Measurements from ENCODE around the gene TRIO. TPM values are rescaled to one million over a fixed set of nuclear protein-coding genes. Genes with fewer than 3 reads are reported as not detected.

TRIO gene
- total RNA-seq, 1 experiment from 2014 or later = 42.1 TPM

DNA sequence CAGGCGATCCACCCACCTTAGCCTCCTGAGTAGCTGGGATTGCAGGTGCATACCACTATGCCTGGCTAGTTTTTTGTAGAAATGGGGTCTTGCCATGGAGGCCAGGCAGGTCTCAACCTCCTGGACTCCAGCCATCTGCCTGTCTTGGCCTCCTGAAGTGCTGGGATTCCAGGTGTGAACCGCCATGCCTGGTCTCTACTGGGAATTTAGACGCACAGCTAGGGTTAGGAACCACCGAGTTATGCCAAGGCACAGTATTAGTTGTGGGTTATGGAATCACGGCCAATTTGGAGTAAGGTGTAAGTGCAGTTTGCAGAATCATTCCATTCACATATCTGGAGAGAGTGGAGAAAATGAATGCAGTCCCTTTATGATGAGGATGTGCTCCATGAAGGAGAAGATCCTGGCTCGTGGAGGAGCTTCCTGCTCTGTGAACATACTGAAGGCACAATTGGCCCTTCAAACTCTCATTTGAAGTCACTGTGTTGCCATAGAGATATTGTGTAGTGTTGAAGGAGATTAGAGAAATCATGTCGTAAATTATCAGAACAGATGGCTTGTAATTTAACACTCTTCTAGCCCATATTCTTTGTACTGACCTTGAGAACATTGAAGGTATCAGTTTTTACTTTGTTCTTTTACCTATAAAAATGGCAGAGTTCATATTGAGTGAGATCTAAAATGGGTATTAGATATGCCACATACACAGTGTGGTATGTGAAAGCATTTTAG is 18.8 kb downstream of the TRIO start:
- DNase-seq (ENCODE audit: low spot score) = no peak
- in situ Hi-C loops (cut with HindIII; ENCODE audit: low sequenced_read_pairs) = no loop called here

DNA sequence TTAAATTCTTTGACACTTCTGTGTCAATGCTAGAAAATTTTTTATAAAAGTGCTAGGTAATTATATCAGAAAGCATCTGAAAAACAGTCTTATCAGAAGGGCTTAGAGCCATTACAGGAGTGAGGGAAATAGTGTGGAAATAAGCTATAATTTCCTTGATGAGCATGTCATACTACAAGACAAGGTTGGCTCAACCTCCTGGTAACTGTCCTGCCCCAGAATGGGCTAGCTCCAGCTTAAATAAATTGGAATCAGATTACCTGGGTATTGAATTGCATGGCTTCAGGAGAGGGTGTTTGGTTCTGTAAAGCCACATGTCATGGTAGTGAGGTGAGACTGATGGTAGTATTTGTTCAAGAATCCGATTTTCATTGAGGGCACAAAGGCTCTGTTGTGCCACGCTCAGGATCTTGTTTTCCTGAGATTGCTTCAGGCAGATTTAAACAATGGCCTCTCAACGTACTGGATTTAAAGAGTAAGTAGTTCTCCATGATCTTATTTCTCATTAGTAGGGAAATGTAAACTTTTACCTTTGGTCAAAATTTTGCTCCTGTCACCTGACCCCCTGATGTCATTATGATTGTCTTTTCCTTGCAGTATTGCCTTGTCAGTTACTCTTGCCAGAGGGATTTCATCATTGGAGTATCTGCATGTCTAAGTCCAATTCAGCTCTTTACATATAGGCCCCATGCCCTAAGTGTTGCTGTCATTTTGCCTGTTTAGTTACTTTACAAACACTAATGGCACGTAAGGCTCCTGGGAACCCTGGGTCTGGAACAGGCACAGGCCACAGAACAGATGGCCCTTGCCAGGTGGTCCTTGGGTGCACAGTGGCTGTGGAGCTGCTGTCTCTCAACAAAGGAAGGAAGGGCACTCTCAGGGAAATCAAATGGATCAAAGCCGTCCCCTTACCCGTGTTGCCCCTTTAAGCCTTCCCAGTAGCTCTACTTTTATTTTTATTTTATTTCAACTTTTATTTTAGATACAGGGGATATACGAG is 21.3 kb downstream of the TRIO start:
- in situ Hi-C loops (cut with HindIII; ENCODE audit: low sequenced_read_pairs) = no loop called here
- DNase-seq (ENCODE audit: low spot score) = no peak

DNA sequence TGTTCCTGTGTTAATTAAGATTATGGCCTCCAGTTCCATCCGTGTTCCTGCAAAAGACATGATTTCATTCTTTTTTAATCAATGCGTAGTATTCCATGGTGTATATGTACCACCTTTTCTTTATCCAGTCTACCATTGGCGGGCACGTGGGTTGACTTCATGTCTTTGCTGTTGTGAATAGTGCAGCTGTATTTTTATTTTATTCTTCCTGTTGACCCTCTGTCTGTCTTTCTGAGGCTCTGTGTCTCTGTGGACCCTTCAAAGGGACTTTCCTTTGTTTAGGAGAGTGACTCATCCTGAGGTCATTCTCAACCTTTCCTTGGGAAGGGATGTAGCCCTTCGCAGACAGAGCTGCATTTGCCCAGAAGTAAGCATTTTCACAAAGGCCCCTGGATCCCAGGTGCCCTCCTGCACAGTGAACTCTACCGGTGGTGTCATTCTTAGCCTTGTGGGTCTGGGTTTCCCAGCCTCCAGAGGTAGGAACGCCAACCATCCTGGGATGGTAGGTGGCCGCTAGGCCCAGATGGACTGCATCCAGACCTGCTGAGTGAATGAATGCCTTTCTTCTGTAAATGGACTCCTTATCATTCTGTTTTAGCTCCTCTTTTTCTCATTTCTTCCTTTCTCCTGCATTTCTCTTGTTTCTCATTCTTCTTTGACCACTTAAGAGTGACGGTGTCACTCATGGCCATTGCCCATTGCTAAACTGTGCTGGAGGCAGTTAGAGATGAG is 22.4 kb downstream of the TRIO start:
- in situ Hi-C loops (cut with HindIII; ENCODE audit: low sequenced_read_pairs) = no loop called here

DNA sequence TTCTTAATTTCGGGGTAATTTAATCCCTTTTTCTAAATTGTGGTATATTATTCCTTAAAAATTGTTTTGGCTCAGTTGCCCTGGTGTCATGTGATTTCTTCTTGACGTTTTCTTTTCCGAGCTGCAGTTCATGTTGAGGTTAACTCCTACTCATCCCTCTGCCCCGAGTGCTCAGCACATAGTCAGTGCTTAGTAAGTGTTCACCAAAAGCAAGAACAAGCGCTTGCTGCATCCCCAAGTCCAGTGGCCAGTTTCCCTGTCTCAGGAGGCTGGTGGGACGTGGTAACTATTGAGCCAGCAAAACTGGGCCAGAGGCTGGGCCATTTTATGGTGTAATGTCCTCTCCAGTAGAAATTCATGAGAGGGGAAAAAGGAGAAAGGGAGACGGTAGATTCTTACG is 23.3 kb downstream of the TRIO start:
- in situ Hi-C loops (cut with HindIII; ENCODE audit: low sequenced_read_pairs) = no loop called here
- no peak for DNase-seq (ENCODE audit: low spot score)

More for the DNA sequence above, 22.4 kb downstream of the TRIO start:
- no peak for DNase-seq (ENCODE audit: low spot score)

DNA sequence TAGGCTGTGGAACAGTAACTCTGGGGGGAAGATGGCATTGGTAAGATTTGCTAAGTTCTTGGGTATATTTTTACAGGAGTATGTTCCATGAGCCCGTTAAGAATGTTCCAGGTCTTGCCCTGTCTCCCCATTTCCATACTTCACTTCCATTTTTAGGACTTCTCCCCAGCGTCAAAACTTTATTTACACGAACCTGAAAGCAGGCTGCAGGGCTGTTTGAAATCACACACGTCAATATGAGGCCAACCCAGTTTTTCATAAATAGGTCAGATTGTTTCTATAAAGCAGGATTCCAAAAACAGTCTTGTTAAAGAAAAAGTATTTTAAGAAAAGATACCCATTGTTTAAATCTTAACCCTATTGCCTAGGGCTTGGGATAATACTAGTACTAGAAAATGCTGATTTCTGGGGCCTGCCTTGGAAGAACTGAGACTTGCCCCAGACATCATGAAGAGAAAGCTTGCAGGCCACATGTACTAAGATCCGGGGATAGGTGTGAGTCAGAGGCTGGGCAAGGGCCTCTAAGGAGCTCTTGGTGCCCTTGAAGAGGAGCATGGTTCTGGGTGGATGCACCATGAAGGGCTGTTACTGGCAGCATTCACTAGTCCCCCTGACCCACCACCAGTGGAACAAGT is 24.2 kb downstream of the TRIO start:
- DNase-seq (ENCODE audit: low spot score) = no peak
- in situ Hi-C loops (cut with HindIII; ENCODE audit: low sequenced_read_pairs) = no loop called here

DNA sequence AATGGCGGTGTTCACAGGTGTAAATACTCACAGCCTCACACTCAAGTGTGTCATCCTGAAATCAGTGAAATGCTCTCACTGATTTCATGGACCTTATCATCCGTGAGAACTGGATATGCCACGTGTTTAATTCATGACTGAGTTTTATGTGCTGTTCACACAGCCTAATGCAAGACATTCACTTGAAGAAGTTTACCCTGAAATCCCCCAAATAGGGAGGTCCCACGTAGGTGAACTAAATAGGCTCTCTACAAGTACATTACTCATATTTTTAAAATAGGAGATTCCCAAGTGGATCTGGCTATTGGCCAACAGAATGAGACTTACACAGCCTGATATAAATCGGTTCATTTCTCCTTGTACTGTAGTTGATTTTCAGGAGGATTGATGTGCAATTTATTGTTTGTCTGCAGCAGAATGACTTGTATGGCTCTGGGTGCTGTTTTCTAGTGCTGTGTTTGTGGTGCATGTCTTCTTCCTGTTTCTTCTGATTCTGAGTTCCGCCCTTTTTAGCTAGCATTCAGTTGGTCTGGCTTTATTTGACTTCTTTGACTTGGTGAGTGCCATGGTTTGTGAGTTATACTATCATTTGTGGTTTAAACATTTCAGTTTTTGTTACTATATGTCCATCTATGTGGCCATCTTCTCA is 25.1 kb downstream of the TRIO start:
- in situ Hi-C loops (cut with HindIII; ENCODE audit: low sequenced_read_pairs) = no loop called here
- no peak for DNase-seq (ENCODE audit: low spot score)

DNA sequence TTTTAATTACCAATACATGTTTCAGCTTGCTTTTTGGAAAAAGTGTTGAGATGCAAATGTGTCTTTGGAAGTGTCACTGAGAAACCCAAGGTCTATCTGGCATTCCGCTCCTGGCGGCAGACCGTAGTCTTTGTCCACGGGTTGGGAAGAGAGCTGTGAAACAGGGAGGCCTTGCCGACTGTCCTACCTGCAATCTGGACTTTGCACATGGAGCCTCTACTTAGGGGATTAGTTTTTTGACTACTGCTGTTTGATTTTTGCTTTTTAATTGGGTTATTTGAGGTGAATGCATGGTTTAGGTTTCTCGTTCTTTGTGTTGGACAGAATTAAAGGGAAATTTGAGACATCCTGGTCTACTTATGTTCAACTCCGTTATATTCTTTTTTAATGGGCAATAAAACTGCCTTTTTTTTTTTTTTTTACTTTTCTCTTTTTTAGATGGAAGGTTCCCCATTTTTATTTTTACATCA is 25.7 kb downstream of the TRIO start:
- in situ Hi-C loops (cut with HindIII; ENCODE audit: low sequenced_read_pairs) = no loop called here
- DNase-seq (ENCODE audit: low spot score) = no peak

DNA sequence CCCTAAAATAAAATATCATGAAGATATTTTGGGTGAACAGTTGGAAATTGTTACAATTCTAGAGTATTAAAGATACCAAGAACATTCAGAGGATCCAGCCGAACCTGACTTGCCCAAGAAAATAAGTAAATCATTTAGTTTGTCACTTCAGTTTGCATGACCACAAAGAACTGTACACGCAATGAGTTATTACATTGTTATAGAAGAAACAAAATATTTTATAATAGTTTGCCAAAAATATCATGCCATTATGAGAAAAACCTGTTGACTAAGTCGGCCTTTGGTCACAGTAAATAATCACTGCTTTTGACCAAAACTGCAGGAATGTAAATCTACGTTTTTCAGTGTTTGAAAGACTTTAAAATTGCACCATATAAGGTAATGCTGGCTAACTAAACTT is 27.9 kb downstream of the TRIO start:
- no peak for DNase-seq (ENCODE audit: low spot score)
- in situ Hi-C loops (cut with HindIII; ENCODE audit: low sequenced_read_pairs) = no loop called here

DNA sequence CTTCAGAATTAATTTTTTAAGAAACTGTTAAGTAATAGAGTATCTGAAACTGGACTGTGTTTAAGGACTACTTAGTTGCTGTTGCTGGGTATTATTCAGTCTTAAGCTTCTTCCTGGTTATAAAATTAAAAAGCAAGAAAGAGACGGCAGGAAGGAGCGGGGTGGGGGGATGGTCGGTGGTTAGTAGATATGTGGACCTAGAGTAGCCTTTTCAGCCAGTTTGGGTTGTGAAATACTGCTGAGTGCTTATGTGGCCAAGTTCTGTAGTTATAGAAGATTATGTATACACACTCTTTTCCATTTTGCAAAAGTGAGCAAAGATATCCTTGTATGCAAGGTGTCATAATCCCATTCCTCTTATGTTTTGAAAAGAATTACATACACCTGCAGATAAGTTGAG is 28.5 kb downstream of the TRIO start:
- in situ Hi-C loops (cut with HindIII; ENCODE audit: low sequenced_read_pairs) = no loop called here

DNA sequence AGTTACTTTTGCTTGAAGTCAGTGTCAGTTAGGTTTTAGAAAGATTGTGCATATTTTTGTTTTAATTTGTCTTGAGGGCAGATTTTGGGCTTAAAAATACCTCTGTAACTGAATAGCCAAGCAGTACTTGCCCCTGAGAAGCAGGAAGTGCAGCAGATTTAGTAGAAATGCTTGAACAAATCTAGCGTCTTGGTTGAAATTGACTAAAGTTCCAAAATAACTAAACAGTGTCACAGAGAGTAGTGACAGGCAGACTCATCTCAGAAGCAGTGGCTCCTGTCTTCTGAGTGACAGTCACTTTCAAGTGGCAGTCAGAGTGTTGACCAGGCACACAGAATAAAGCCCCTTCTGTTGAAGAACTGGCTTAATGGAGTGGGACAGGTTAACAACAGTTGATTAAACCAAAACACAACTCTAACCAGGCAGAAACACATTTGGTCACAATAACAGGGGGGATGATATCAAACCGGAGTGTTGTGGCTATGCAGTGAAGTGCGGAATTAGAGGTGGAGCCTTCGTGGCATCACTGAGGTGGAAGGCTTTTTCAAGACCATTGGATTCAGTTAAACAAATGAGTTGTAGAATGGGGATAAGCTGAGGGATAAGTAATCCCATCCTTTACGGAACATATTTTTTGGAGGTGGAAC is 29.1 kb downstream of the TRIO start:
- in situ Hi-C loops (cut with HindIII; ENCODE audit: low sequenced_read_pairs) = no loop called here
- DNase-seq (ENCODE audit: low spot score) = no peak

More for the DNA sequence above, 28.5 kb downstream of the TRIO start:
- no peak for DNase-seq (ENCODE audit: low spot score)

DNA sequence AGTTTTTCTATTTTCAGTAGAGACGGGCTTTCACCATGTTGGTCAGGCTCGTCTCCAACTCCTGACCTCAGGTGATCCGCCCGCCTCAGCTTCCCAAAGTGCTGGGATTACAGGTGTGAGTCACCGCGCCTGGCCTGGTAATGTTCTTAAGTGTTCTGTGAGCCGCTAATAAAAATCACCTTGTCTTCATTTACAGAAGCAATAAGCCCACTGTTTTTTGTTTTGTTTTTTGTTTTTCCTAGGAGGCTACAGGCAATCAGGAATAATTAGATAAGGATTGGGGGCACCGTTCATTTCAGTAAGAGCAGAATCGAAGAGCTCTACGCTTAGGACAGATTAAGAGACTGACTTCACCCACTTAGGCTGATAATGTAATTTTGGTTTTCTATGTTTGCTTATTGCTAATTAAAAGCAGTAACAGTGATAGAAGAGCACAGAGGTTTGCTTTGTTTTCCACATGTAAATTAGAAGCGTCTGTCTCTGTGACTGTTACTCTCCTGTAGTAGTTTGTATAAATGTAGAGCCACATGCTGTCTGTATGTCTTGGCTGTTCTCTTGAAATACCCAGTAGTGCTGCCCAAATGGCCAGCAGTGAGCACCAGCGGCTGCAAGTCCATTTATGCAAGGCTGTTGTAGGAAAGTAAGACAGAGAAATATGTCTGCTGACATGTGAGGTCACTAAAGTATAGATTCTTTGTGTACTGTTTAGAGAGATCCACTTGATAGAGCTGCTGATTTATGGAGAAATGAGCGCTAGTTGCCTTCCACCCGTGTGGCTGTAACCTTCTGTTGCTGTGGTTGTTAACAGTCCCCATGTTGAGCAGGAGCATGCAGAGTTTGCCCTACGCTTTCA is 30.5 kb downstream of the TRIO start:
- in situ Hi-C loops (cut with HindIII; ENCODE audit: low sequenced_read_pairs) = no loop called here
- no peak for DNase-seq (ENCODE audit: low spot score)

DNA sequence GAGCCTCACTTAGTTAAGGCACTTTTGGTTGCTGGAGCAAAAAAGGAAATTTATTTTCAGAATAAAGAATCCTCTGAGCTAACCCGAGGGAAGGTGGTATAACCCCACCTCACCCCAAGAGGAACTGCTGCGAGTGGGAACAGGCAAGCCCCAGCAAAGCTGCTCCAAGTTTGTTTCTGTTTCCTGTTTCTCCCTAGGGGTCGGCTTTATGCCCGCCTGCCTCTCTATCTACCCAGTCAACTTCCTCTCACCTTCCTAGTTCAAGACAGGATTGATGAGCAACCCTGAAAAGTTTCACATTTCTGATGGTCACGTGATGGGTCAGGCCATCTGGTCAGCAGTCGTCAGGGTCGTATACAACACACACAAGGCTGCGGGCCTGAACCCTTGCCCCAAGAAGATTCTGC is 31.1 kb downstream of the TRIO start:
- DNase-seq (ENCODE audit: low spot score) = no peak
- in situ Hi-C loops (cut with HindIII; ENCODE audit: low sequenced_read_pairs) = no loop called here

DNA sequence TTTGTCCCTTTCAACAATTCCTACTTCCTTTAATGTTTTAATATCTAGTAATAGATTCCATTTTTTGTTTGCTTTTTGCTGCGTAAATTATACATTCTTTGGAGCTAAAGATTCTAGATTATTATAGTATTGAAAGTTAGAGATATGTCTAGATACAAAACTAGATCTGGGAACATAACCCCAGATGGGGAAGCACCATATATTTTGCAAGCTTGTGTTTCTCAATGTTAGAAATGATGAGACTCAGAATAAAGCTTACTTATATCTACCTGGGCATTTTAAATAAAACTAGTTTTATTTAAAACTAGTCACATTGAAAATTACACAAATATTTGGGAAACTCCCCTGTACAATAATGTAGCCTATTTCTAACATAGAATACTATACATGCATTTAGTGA is 32.2 kb downstream of the TRIO start:
- in situ Hi-C loops (cut with HindIII; ENCODE audit: low sequenced_read_pairs) = no loop called here
- DNase-seq (ENCODE audit: low spot score) = no peak

DNA sequence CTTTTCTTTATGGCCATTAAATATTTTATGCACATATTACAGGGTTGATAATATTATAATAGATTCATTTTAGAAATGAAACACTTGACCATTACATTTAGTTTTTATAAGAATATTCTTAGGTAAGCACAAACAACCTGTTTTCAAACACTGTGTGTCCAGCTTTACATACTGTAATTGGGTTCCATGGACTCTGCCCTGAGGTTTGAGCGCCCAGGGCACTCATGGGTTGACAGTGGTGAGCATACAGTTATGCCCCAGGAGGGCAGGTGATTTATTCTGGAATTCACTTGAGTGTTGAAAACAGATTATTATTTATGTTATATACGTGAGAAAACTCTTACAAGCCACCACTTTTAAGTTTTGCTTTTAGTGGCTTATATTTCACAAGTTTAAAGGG is 33.7 kb downstream of the TRIO start:
- in situ Hi-C loops (cut with HindIII; ENCODE audit: low sequenced_read_pairs) = no loop called here
- DNase-seq (ENCODE audit: low spot score) = no peak

DNA sequence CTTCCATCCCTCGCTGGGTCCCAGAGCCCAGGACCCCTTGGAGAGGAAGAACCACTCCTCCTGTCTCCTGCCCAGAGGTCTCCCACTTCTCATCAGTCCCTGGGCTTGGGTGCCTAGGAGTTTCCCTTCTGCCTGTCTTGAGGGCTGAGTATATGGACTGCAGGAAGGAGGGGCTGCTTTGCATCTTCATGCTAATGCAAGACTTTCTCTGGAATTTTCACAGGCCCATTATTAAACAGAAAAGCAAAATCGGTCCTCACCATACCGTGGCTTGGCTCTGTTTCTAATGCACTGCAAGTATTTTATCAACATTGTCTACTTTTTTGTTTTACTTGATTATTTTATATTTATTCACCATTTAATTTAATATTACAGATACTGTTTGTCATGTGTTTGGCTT is 34.5 kb downstream of the TRIO start:
- DNase-seq (ENCODE audit: low spot score) = no peak
- in situ Hi-C loops (cut with HindIII; ENCODE audit: low sequenced_read_pairs) = no loop called here

DNA sequence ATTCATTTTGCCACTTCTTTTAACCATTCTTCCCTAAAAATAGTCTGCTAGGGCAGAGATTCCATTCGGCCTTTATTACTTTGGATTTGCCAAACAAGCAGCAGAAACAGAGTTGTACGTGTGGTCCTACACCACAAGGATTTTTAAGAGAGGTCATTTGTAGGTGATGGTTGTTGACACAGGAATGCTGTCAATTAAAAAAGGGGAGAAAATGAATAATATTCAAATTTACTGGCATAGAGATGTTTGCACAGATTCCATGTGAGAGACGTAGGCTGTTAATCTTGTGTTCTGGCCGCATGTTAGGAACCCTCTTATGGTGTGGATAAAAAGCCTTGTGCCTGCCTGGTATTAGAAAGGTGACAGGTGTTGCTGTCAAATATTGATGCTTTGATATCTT is 34.9 kb downstream of the TRIO start:
- in situ Hi-C loops (cut with HindIII; ENCODE audit: low sequenced_read_pairs) = no loop called here
- no peak for DNase-seq (ENCODE audit: low spot score)

DNA sequence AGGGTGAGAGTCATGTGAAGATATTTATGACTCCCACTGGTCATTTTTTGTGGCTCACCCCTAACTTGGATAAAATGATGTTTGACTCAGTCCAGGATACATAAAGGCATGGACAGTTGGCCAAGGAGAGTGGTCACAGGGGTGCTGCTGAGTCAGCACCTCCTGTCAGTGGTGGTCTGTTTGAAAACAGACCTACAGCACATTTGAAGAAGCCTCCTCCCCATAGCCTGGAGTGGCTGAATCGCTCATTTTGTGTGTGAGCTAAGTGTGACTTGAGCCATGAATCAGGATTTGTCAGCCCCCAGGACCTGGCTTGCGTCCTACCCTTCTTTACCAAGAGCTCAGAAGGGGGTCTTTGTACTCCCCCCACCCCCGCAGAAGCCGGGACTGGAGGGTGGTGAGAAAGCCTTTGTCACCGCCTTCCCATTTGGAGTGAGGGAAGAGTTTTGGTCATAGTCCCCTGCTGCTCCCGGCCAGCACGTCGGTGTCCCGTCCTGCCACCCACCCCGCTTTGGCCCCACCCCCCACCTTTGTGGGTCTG is 35.6 kb downstream of the TRIO start:
- DNase-seq (ENCODE audit: low spot score) = peak; percentile 8
- in situ Hi-C loops (cut with HindIII; ENCODE audit: low sequenced_read_pairs) = no loop called here
